Jurkat, Clone E6-1 (cell line): ENCODE results near the gene PEAR1.

ENCODE experiments used
- DNase-seq: peaks from one replicate; pipeline ENCODE4 v3.0.0-alpha.2; 2011; ENCODE audit warnings: low read depth, low spot score
- H3K4me3 ChIP-seq: 2 replicates; pipeline ENCODE4 v1.5.1; 2011; ENCODE audit warnings: mild to moderate bottlenecking, low read length, control low read depth, moderate library complexity

PEAR1 gene

DNA sequence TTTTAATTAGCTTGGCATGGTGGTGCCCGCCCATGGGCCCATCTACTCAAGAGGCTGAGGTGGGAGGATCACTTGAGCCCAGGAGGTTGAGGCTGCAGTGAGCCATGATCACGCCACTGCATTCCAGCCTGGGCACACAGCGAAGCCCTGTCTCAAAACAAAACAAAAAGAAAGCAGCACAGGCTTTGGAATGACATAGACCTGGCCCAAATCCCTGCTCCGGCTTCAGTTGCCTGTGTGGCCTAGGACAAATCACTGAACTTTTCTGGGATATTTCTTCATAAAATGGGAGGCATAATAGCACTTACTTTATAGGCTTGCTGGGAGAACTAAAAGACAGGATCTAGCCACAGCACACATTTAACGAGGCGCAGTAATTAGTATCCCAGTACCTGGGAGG lies 2.4 kb downstream of the PEAR1 start:
- DNase-seq = no peak
- H3K4me3 ChIP-seq = no peak overlapping the region

DNA sequence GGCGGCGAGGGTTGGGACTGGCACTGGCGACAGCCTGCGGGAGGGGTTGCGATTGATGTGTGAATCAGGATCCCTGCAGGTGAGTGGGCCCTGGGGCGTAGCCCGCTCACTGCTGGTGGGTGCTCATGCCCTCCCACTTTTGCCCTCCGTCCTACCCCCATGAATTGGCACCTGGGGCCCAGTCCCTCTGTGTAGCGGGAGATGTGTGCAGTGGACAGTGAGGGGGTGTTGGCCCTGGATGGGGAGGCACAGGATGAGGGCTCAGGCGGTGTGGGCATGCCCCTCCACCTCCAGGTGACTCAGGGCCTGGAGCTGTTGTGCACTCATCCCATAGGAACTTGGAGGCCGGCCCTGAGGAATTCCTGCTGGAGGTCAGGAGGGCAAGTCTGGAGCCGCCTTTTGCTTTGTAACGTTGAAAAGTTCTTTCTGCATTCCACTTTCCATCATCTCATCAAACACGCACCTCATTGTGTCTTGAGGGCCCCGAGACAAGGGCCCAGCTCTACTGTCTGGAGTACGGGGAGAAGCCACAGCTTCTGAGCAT lies 3.0 kb downstream of the PEAR1 start:
- H3K4me3 ChIP-seq = no peak overlapping the region
- no peak for DNase-seq

DNA sequence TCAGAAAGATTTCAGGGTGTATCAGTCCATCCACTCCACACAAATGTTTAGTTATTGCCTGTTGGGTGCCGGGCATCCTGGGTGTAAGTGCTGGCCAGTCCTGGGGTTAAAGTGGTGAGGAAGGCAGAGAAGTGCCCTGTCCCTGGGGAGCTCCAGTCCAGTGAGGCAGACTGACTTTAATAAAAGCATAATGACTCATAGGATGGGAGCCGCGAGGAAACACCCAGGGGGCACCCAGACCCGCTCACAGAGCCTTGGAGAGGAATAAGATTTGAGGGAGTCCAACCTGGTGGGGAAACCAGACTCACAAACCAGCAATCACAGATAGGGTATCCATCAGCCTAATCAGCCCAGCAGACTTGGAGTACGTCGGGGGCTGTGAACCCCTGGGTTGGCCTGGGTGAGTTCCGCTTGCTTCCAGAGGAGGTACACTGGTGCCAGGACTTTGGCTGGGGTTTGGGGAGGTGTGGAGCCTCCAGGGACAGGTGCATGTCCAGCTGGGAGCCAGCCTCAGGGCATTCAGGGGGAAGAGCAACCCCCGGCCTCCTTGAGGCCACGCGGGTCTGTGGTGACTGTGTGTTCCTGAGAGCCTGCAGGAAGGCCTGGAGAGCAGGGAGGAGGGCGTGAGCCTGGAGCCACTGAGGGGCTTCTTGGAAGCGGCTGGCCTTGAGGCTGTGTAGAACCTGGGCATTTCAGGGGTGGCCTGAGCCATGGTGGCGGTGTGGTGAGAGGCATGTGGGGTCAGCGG lies 3.7 kb downstream of the PEAR1 start:
- no peak overlapping the region for H3K4me3 ChIP-seq
- no peak for DNase-seq

DNA sequence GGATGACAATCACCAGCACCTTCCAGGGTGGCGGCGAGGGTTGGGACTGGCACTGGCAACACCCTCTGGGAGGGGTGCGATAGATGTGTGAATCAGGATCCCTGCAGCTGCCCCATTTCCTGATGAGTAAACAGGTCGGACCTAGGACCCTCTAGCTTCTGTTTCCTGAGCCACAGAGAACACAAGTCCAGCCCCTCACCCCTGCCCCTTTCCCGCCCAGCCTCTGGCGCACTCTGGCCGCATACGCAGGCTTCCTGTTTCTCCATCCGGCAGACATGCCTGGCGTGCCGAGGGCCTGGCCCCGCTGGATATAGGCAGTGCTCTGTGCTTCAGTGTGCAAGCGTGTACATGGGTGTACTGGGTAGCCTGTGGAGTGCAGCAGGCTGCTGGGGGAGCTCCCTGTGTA lies 4.6 kb downstream of the PEAR1 start:
- no peak overlapping the region for H3K4me3 ChIP-seq
- DNase-seq = no peak

- H3K4me3 ChIP-seq = no peak overlapping the region
- no peak for DNase-seq
Measured at GRCh38 chr1:156898971-156899664, 5.6 kb downstream of the PEAR1 start.

GRCh38 chr1:156899956-156900718 lies 6.6 kb downstream of the PEAR1 start:
- H3K4me3 ChIP-seq = no peak overlapping the region
- DNase-seq = no peak

- no peak overlapping the region for H3K4me3 ChIP-seq
- no peak for DNase-seq
Measured at GRCh38 chr1:156900896-156901589, 7.5 kb downstream of the PEAR1 start.

GRCh38 chr1:156901590-156901900 lies 8.0 kb downstream of the PEAR1 start:
- no peak for DNase-seq
- H3K4me3 ChIP-seq = no peak overlapping the region

GRCh38 chr1:156901966-156902915 lies 8.7 kb downstream of the PEAR1 start:
- no peak for DNase-seq
- no peak overlapping the region for H3K4me3 ChIP-seq

DNA sequence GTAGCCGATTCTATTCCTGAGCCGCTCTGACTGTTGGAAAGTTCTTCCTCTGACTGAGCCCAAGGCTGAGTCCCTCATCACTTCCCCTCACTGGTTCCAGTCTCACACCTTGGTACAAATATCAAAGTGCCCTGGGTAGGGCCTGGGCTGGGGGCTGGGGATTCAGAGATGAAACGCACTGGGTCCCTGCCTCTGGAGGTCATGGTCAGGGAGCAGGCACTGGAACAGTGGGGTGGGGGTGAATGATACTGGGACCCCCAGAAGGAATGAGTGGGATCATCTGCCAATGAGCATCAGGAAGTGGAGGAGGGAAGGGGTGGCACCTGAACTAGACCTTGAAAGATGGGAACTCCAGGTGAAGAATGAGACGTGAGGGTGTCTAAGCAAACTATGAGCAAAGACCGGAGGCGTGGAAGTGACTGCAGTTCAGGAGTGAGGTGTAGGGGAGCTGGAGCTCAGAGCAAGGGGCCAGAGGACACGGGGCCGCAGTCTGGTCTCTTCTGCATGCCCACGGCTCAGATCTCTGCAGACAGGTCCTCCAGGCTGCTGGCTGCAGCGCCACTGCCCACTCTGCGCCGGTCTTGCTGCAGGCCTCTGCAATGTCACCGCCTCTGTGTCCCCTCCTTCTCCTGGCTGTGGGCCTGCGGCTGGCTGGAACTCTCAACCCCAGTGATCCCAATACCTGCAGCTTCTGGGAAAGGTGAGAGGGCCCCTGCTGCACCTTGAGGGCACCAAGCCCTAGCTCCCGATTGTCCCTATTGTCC lies 10.0 kb downstream of the PEAR1 start:
- no peak for DNase-seq

DNA sequence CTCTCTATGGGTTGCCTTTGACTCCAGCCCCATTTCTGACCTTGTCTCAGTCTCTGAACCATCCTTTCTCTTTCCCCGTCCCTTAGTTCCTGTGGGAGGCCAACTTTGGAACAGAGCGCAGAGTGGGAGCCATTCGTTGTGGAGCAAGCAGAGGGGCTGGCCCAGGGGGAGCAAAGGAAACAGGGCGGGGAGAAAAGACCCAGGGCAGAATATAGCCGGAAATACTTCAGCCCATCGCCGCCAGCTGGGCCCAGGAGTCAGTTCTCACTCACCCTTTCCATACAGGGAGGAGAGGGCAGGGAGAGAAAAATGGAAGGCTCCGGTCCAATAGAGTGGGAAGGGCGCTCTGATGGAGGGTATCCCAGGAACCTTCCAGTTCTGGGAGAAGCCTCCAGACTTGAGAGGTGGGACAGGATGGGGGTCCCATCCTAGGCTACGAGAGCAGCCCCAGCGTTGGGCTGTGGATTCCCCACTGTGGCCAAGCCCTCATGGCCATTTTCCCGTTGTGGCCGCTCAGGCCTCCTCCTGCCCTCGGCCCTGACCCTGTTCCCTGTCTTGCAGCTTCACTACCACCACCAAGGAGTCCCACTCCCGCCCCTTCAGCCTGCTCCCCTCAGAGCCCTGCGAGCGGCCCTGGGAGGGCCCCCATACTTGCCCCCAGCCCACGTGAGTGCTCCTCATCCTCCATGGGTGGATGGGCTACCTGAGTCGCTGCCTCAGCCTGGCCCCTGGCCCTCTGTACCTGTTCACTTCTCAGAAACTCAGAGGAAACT lies 10.9 kb downstream of the PEAR1 start:
- no peak for DNase-seq
- H3K4me3 ChIP-seq = no peak overlapping the region

More for the DNA sequence above, 10.0 kb downstream of the PEAR1 start:
- no peak overlapping the region for H3K4me3 ChIP-seq

DNA sequence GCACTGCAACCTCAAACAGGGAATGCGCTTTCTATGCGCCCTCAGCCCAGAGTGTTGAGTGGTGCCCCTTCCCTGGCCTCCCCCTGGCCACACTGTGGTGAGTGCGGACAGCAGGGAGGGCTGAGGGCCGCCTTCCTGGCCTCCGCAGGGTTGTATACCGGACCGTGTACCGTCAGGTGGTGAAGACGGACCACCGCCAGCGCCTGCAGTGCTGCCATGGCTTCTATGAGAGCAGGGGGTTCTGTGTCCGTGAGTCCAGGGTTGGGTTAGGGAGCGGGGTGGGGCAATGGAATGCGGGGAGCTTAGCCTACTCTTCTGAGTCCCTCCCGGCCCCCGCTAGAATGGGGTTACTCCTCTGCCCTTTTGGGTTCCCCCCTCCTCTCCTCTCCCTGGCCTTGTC lies 11.7 kb downstream of the PEAR1 start:
- DNase-seq = no peak
- no peak overlapping the region for H3K4me3 ChIP-seq

DNA sequence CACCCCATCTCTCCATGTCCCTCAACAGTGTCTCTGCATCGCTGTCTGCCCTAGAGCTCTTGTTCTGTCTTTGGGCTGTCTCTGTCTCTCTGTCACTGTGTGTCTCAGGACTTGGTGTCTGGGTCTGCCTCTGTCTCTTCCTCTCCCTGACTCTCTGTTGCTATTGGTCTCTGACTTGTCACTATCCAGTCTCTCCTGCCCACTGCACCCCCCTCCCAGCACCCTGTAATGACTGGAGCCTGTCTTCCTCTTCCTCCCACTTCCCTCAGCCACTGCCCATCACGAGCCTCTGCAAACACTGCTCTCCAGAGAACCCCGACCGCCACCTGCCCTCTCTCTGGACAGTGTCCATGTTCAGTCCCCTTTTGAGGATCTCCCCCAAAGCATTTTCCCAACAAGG lies 12.1 kb downstream of the PEAR1 start:
- H3K4me3 ChIP-seq = no peak overlapping the region
- no peak for DNase-seq

GRCh38 chr1:156906206-156906906 lies 12.8 kb downstream of the PEAR1 start:
- DNase-seq = no peak
- H3K4me3 ChIP-seq = no peak overlapping the region

- DNase-seq = no peak
- H3K4me3 ChIP-seq = no peak overlapping the region
Measured at GRCh38 chr1:156908541-156908940, 15.0 kb downstream of the PEAR1 start.

GRCh38 chr1:156908955-156909354 lies 15.4 kb downstream of the PEAR1 start:
- DNase-seq = no peak
- no peak overlapping the region for H3K4me3 ChIP-seq
